Pulmonary artery endothelial cell (primary cell): ENCODE results near the gene DHX58. TPM values are rescaled to one million over a fixed set of nuclear protein-coding genes. Genes with fewer than 3 reads are reported as not detected.

Experiments used
- DNase-seq: peaks from one replicate; pipeline ENCODE4 v3.0.0-alpha.2; 2011; ENCODE audit warnings: low read depth, low spot score
- total RNA-seq: library from RNA; depleted of rRNA; stranded (reverse); fragments of >200 nt; gene quantifications from 2 replicates; pipeline ENCODE4 v1.2.3, GENCODE V29; 2014

DHX58 gene
- total RNA-seq, 1 donor from 2014 or later, result 9.6 TPM

- DNase-seq, result no peak
Measured at GRCh38 chr17:42110301-42111264, 1.9 kb downstream of the DHX58 start.

- no peak for DNase-seq
Measured at GRCh38 chr17:42109086-42109485, 3.4 kb downstream of the DHX58 start.

GRCh38 chr17:42107597-42108576 is 4.6 kb downstream of the DHX58 start:
- no peak for DNase-seq

GRCh38 chr17:42107124-42107523 is 5.4 kb downstream of the DHX58 start:
- DNase-seq, result no peak

GRCh38 chr17:42106009-42106408 is 6.5 kb downstream of the DHX58 start:
- DNase-seq, result no peak

- no peak for DNase-seq
Measured at GRCh38 chr17:42104264-42104663, 8.2 kb downstream of the DHX58 start.

GRCh38 chr17:42103221-42103954 is 9.1 kb downstream of the DHX58 start:
- no peak for DNase-seq

- peak; percentile 36 for DNase-seq
Measured at GRCh38 chr17:42101513-42102292, 10.8 kb downstream of the DHX58 start.

- DNase-seq, result no peak
Measured at GRCh38 chr17:42098730-42099399, 13.6 kb downstream of the DHX58 start.

- DNase-seq, result no peak
Measured at GRCh38 chr17:42097691-42098631, 14.6 kb downstream of the DHX58 start, which contains the start of gene ZNF385C. ZNF385C (minus strand) TSS chr17:42098473; CDS start chr17:42063056, 35,417 bp downstream.

GRCh38 chr17:42096360-42097111 is 16.0 kb downstream of the DHX58 start:
- no peak for DNase-seq

- DNase-seq, result no peak
Measured at GRCh38 chr17:42094375-42095069, 18.0 kb downstream of the DHX58 start.

GRCh38 chr17:42092939-42093338 is 19.6 kb downstream of the DHX58 start:
- no peak for DNase-seq

- no peak for DNase-seq
Measured at GRCh38 chr17:42090964-42091790, 21.3 kb downstream of the DHX58 start.

GRCh38 chr17:42088736-42089135 is 23.8 kb downstream of the DHX58 start:
- no peak for DNase-seq
